ENCODE results near the gene LMNTD1. TPM values are rescaled to one million over a fixed set of nuclear protein-coding genes. Genes with fewer than 3 reads are reported as not detected.

Gene LMNTD1
- total and polyA plus RNA-seq, 8 donors, result 0.22 to 0.70 (median 0.46) TPM; not detected in 4

- H3K4me3 ChIP-seq, result no peak overlapping the region
- DNase-seq (no peak), FAIRE-seq (no peak), ATAC-seq (no peak)
- no peaks in the 10 kb centered on the region for H3K4me1 ChIP-seq
- WGBS, 2 donors, result 52 to 62% methylated on average over 5 of the region's 5 CpGs
- TF ChIP-seq CTCF (IDR thresholded peaks at IDR 0.05), result no peak
- H3K36me3 ChIP-seq, result no peaks in the 10 kb centered on the region
- no peaks in the 10 kb centered on the region for H3K9me3 ChIP-seq
- intact Hi-C loops (cut with DNase I), result no loop called here
- H3K27ac ChIP-seq, result no peak overlapping the region
- no peaks in the 10 kb centered on the region for H3K27me3 ChIP-seq
Measured at GRCh38 chr12:25592725-25593495, 39.8 kb upstream of the LMNTD1 start.

GRCh38 chr12:25591144-25591543, 38.1 kb upstream of the LMNTD1 start:
- H3K27me3 ChIP-seq, result no peaks in the 10 kb centered on the region
- H3K27ac ChIP-seq, result no peak overlapping the region
- H3K36me3 ChIP-seq, result no peaks in the 10 kb centered on the region
- DNase-seq (no peak), ATAC-seq (no peak), FAIRE-seq (no peak)
- H3K4me3 ChIP-seq, result no peak overlapping the region
- no peaks in the 10 kb centered on the region for H3K4me1 ChIP-seq
- no peaks in the 10 kb centered on the region for H3K9me3 ChIP-seq
- TF ChIP-seq CTCF (IDR thresholded peaks at IDR 0.05), result no peak
- intact Hi-C loops (cut with DNase I), result no loop called here

- no peaks in the 10 kb centered on the region for H3K36me3 ChIP-seq
- H3K4me3 ChIP-seq, result no peak overlapping the region
- no peak overlapping the region for H3K27ac ChIP-seq
- no peaks in the 10 kb centered on the region for H3K9me3 ChIP-seq
- no peaks in the 10 kb centered on the region for H3K27me3 ChIP-seq
- FAIRE-seq, result no peak
- intact Hi-C loops (cut with DNase I), result no loop called here
- no peak for ATAC-seq
- 77 to 83% methylated on average over 5 of the region's 5 CpGs for WGBS, 2 donors
- no peak for DNase-seq
- peaks cover 0 to 4% (median 3%) of the 10 kb centered on the region in 3 donors for H3K4me1 ChIP-seq
- no peak for TF ChIP-seq CTCF (IDR thresholded peaks at IDR 0.05)
Measured at GRCh38 chr12:25590011-25590721, 37.1 kb upstream of the LMNTD1 start.

- H3K27me3 ChIP-seq, result no peaks in the 10 kb centered on the region
- 88 to 91% methylated on average over 4 of the region's 4 CpGs for WGBS, 2 donors
- no peak overlapping the region for H3K27ac ChIP-seq
- ATAC-seq, result no peak
- no peaks in the 10 kb centered on the region for H3K9me3 ChIP-seq
- no peak for DNase-seq
- H3K4me3 ChIP-seq, result no peak overlapping the region
- intact Hi-C loops (cut with DNase I), result no loop called here
- FAIRE-seq, result no peak
- H3K36me3 ChIP-seq, result no peaks in the 10 kb centered on the region
- no peak for TF ChIP-seq CTCF (IDR thresholded peaks at IDR 0.05)
- peaks cover 0 to 13% (median 7%) of the 10 kb centered on the region in 3 donors for H3K4me1 ChIP-seq
Measured at GRCh38 chr12:25587346-25587745, 34.3 kb upstream of the LMNTD1 start.

GRCh38 chr12:25585662-25586061, 32.6 kb upstream of the LMNTD1 start:
- Histone ChIP-seq H3K27ac (no peak overlapping the region), H3K4me1 (peaks cover 0 to 13% (median 7%) of the 10 kb centered on the region in 3 donors), H3K27me3 (no peaks in the 10 kb centered on the region), H3K9me3 (no peaks in the 10 kb centered on the region), H3K4me3 (no peak overlapping the region), H3K36me3 (no peaks in the 10 kb centered on the region)
- DNase-seq (no peak), ATAC-seq (no peak), FAIRE-seq (no peak)
- WGBS, 2 donors, result 79 to 85% methylated on average over 5 of the region's 5 CpGs
- no peak for TF ChIP-seq CTCF (IDR thresholded peaks at IDR 0.05)
- intact Hi-C loops (cut with DNase I), result no loop called here

Measured in pancreas (tissue), 10 donors.